Suprapubic skin (tissue), 3 donors: Measurements from ENCODE around the gene DPYSL4.

Experiments
- CTCF ChIP-seq, 2 donors: fragments of 200-600 bp in 1 of 2; fragments of 450-650 bp in 1 of 2; sonication (generic) in 1 of 2; IDR thresholded peaks; one replicate each; pipeline ENCODE4 v1.5.1; 2016 to 2019; ENCODE audit warnings: antibody characterized with exemption in 2 of 2, mild to moderate bottlenecking in 1 of 2, moderate library complexity in 1 of 2
- EP300 ChIP-seq: sonication (generic); formaldehyde crosslinking; IDR thresholded peaks from one replicate; pipeline ENCODE4 v1.6.1; 2017; ENCODE audit warnings: antibody characterized with exemption

GRCh38 chr10:132242103-132242840, 55.5 kb downstream of the DPYSL4 start:
- no peak for TF ChIP-seq CTCF (IDR thresholded peaks at IDR 0.05)
- TF ChIP-seq EP300 = no peak
